Measurements from ENCODE around the gene BANP.
"Not testable (repeated sequence)": the region's sequence is repeated elsewhere in the genome, so short reads cannot be mapped to it uniquely, and the experiment has no call there.

The BANP gene

GRCh38 chr16:88028177-88028930 lies 77.1 kb downstream of the BANP start:
- not testable (repeated sequence) for DNase-seq (ENCODE audit: low read depth in 2 of 2)

GRCh38 chr16:88030498-88030897 lies 79.3 kb downstream of the BANP start:
- no peak for DNase-seq (ENCODE audit: low read depth in 2 of 2)

- not testable (repeated sequence) for DNase-seq (ENCODE audit: low read depth in 2 of 2)
Observed at GRCh38 chr16:88030961-88031360, 79.7 kb downstream of the BANP start.

- DNase-seq (ENCODE audit: low read depth in 2 of 2) = not testable (repeated sequence)
Observed at GRCh38 chr16:88033003-88033740, 81.9 kb downstream of the BANP start.

- DNase-seq (ENCODE audit: low read depth in 2 of 2) = no peak
Observed at GRCh38 chr16:88034770-88035169, 83.5 kb downstream of the BANP start.

- no peak for DNase-seq (ENCODE audit: low read depth in 2 of 2)
Observed at GRCh38 chr16:88035292-88035691, 84.1 kb downstream of the BANP start.

- not testable (repeated sequence) for DNase-seq (ENCODE audit: low read depth in 2 of 2)
Observed at GRCh38 chr16:88035884-88036639, 84.8 kb downstream of the BANP start.

GRCh38 chr16:88036640-88036996 lies 85.4 kb downstream of the BANP start:
- not testable (repeated sequence) for DNase-seq (ENCODE audit: low read depth in 2 of 2)

GRCh38 chr16:88037359-88037758 lies 86.1 kb downstream of the BANP start:
- not testable (repeated sequence) for DNase-seq (ENCODE audit: low read depth in 2 of 2)

- DNase-seq (ENCODE audit: low read depth in 2 of 2) = not testable (repeated sequence)
Observed at GRCh38 chr16:88037876-88038525, 86.8 kb downstream of the BANP start.

- not testable (repeated sequence) for DNase-seq (ENCODE audit: low read depth in 2 of 2)
Observed at GRCh38 chr16:88038526-88038908, 87.3 kb downstream of the BANP start.

GRCh38 chr16:88039591-88039990 lies 88.4 kb downstream of the BANP start:
- DNase-seq (ENCODE audit: low read depth in 2 of 2) = no peak

- not testable (repeated sequence) for DNase-seq (ENCODE audit: low read depth in 2 of 2)
Observed at GRCh38 chr16:88040196-88040876, 89.1 kb downstream of the BANP start.

GRCh38 chr16:88040877-88041244 lies 89.6 kb downstream of the BANP start:
- DNase-seq (ENCODE audit: low read depth in 2 of 2) = not testable (repeated sequence)

- DNase-seq (ENCODE audit: low read depth in 2 of 2) = not testable (repeated sequence)
Observed at GRCh38 chr16:88041506-88041905, 90.3 kb downstream of the BANP start.

- DNase-seq (ENCODE audit: low read depth in 2 of 2) = not testable (repeated sequence)
Observed at GRCh38 chr16:88041986-88042562, 90.8 kb downstream of the BANP start.

- DNase-seq (ENCODE audit: low read depth in 2 of 2) = not testable (repeated sequence)
Observed at GRCh38 chr16:88043208-88043910, 92.1 kb downstream of the BANP start.

GRCh38 chr16:88044121-88044581 lies 92.9 kb downstream of the BANP start:
- not testable (repeated sequence) for DNase-seq (ENCODE audit: low read depth in 2 of 2)

GRCh38 chr16:88045361-88045760 lies 94.1 kb downstream of the BANP start:
- not testable (repeated sequence) for DNase-seq (ENCODE audit: low read depth in 2 of 2)

GRCh38 chr16:88045820-88046303 lies 94.6 kb downstream of the BANP start:
- no peak for DNase-seq (ENCODE audit: low read depth in 2 of 2)

All from stimulated activated CD4-positive, alpha-beta T cell treated with anti-CD3 and anti-CD28 coated beads, Interleukin-15, amount 100 ng/mL, for 48 hours (primary cell).